HCT116 (cell line): ENCODE measurements around the gene CKM. TPM values are rescaled to one million over a fixed set of nuclear protein-coding genes. Genes with fewer than 3 reads are reported as not detected.
"Not testable (repeated sequence)": the region's sequence is repeated elsewhere in the genome, so short reads cannot be mapped to it uniquely, and the experiment has no call there.

Experiments
- ATAC-seq: fragments of 200-7000 bp; cut with Tn5 transposase; 2 replicates; pipeline ENCODE4 v1.9.1; 2020; ENCODE audit warnings: mild to moderate bottlenecking, moderate library complexity
- BruUV-seq: library from RNA; stranded (reverse); fragments of 400-500 nt; replicated peaks from 2 replicates; lab custom pipeline; 2021; lab: Mats Ljungman, UMichigan
- CTCF ChIA-PET: fragments of 300-600 bp; sonication (Branson Sonifier 250); formaldehyde crosslinking; loops from one replicate; lab custom pipeline; 2021; ENCODE audit warnings: antibody characterized with exemption; lab: Charles Lee
- POLR2A ChIA-PET: fragments of 300-600, 350-600 bp; sonication (Branson Sonifier 250); formaldehyde crosslinking; loops from one replicate; lab custom pipeline; 2021; ENCODE audit warnings: antibody characterized with exemption; lab: Charles Lee
- RAD21 ChIA-PET, 2 experiments: fragments of 300-600 bp; sonication (Branson Sonifier 250); formaldehyde crosslinking; loops; one replicate each; lab custom pipeline; 2023; ENCODE audit warnings: low total read pairs in 2 of 2; ENCODE audit not compliant: uncharacterized antibody in 2 of 2, unreplicated experiment in 2 of 2, low non-redundant PET in 1 of 2; lab: Charles Lee
- DNase-seq: peaks from one replicate; pipeline ENCODE4 v3.0.0-alpha.2; 2010; ENCODE audit warnings: low read depth, low spot score
- H2AFZ ChIP-seq: fragments of 200-600 bp; shearing (Covaris generic), sonication (generic); 2 replicates; pipeline ENCODE4 v1.6.1; 2017; ENCODE audit warnings: low read depth, mixed run types, mixed read lengths, antibody characterized with exemption, low read length; ENCODE audit not compliant: poor library complexity, severe bottlenecking
- H3K27ac ChIP-seq: 2 replicates; pipeline ENCODE4 v1.5.1; 2012; ENCODE audit warnings: low read depth, low read length
- H3K27me3 ChIP-seq: fragments of 200-600 bp; sonication (generic); 2 replicates; pipeline ENCODE4 v1.6.1; 2016; ENCODE audit warnings: mixed run types, low read length, mixed read lengths; ENCODE audit not compliant: insufficient read depth
- H3K36me3 ChIP-seq, 2 experiments: fragments of 200-500 bp in 1 of 2; fragments of 200-600 bp in 1 of 2; sonication (Bioruptor generic) in 1 of 2; sonication (generic) in 1 of 2; 2 replicates each; pipeline versions ENCODE4 v1.5.1 to v1.6.1; 2014 to 2016; ENCODE audit warnings: low read length in 2 of 2, inconsistent platforms in 1 of 2, mixed read lengths in 1 of 2, mixed run types in 1 of 2; ENCODE audit not compliant: insufficient read depth in 2 of 2, control insufficient read depth in 1 of 2
- H3K4me1 ChIP-seq, 2 experiments: fragments of 200-600 bp in 1 of 2; sonication (generic) in 1 of 2; 2 replicates each; pipeline versions ENCODE4 v1.5.1 to v1.6.1; 2012 to 2017; ENCODE audit warnings: low read length in 2 of 2, inconsistent platforms in 1 of 2, mild to moderate bottlenecking in 1 of 2, mixed read lengths in 1 of 2, mixed run types in 1 of 2, moderate library complexity in 1 of 2; ENCODE audit not compliant: insufficient read depth in 2 of 2, control insufficient read depth in 1 of 2
- H3K4me2 ChIP-seq: fragments of 200-600 bp; sonication (generic); 2 replicates; pipeline ENCODE4 v1.6.1; 2017; ENCODE audit warnings: mixed run types, low read length, mixed read lengths
- H3K4me3 ChIP-seq, 2 experiments: fragments of 200-600 bp in 1 of 2; sonication (generic) in 1 of 2; replicated peaks in 1 of 2; 2 replicates each; pipeline ENCODE4 v1.5.1; 2011 to 2016; ENCODE audit warnings: low read length in 2 of 2, control low read depth in 1 of 2, low read depth in 1 of 2, mild to moderate bottlenecking in 1 of 2, mixed read lengths in 1 of 2, mixed run types in 1 of 2
- H3K79me2 ChIP-seq: fragments of 200-600 bp; sonication (generic); 2 replicates; pipeline ENCODE4 v1.6.1; 2017; ENCODE audit warnings: mild to moderate bottlenecking, mixed run types, low read length, moderate library complexity, mixed read lengths; ENCODE audit not compliant: insufficient read depth
- H3K9ac ChIP-seq: fragments of 200-600 bp; sonication (generic); 2 replicates; pipeline ENCODE4 v1.6.1; 2016; ENCODE audit warnings: low read length, mixed read lengths
- H3K9me2 ChIP-seq: fragments of 200-600 bp; sonication (generic), shearing (Covaris generic); 2 replicates; pipeline ENCODE4 v1.6.1; 2017; ENCODE audit warnings: mixed run types, mild to moderate bottlenecking, moderate library complexity; ENCODE audit not compliant: insufficient read depth
- H3K9me3 ChIP-seq, 2 experiments: fragments of 200-500 bp in 1 of 2; fragments of 200-600 bp in 1 of 2; sonication (Bioruptor generic) in 1 of 2; sonication (generic) in 1 of 2; 2 replicates each; pipeline ENCODE4 v1.6.1; 2014 to 2017; ENCODE audit warnings: low read length in 2 of 2, mixed read lengths in 2 of 2, inconsistent platforms in 1 of 2, low read depth in 1 of 2, mild to moderate bottlenecking in 1 of 2, mixed run types in 1 of 2, moderate library complexity in 1 of 2; ENCODE audit not compliant: control insufficient read depth in 1 of 2, insufficient read depth in 1 of 2
- H4K20me1 ChIP-seq: fragments of 200-600 bp; sonication (generic), shearing (Covaris generic); 2 replicates; pipeline ENCODE4 v1.6.1; 2017; ENCODE audit warnings: mixed run types, mild to moderate bottlenecking, moderate library complexity; ENCODE audit not compliant: insufficient read depth
- CEBPB ChIP-seq: IDR thresholded peaks from 2 replicates; pipeline ENCODE4 v1.6.1; 2012; ENCODE audit warnings: low read depth
- EGR1 ChIP-seq: IDR thresholded peaks from 2 replicates; pipeline ENCODE4 v1.6.1; 2012; ENCODE audit warnings: low read depth
- ELF1 ChIP-seq: IDR thresholded peaks from 2 replicates; pipeline ENCODE4 v1.6.1; 2012; ENCODE audit warnings: low read depth, borderline replicate concordance
- EZH2 ChIP-seq: fragments of 200-600 bp; sonication (generic); IDR thresholded peaks from 2 replicates; pipeline ENCODE4 v1.6.1; 2017; ENCODE audit warnings: antibody characterized with exemption, mixed run types
- JUND ChIP-seq: IDR thresholded peaks from 2 replicates; pipeline ENCODE4 v1.6.1; 2012
- POLR2A ChIP-seq: IDR thresholded peaks from 2 replicates; pipeline ENCODE4 v1.7.0; 2011; ENCODE audit warnings: borderline replicate concordance; ENCODE audit not compliant: insufficient read depth, insufficient read length; ENCODE audit errors: extremely low read depth
- RAD21 ChIP-seq: IDR thresholded peaks from 2 replicates; pipeline ENCODE4 v1.6.1; 2012; ENCODE audit warnings: low read depth, mild to moderate bottlenecking
- SRF ChIP-seq: IDR thresholded peaks from 2 replicates; pipeline ENCODE4 v1.6.1; 2012; ENCODE audit warnings: low read depth
- YY1 ChIP-seq: IDR thresholded peaks from 2 replicates; pipeline ENCODE4 v1.6.1; 2011; ENCODE audit warnings: low read length, low read depth, moderate library complexity, mild to moderate bottlenecking; ENCODE audit not compliant: insufficient replicate concordance; ENCODE audit errors: extremely low read depth
- intact Hi-C: fragments of 100-400 bp; cut with micrococcal nuclease; formaldehyde crosslinking; loops from 2 replicates; pipeline ENCODE4 v1.10.0; 2022
- total RNA-seq: library from RNA; stranded (reverse); gene quantifications from one replicate; pipeline ENCODE4 v1.2.1, GENCODE V29; 2021; ENCODE audit not compliant: unreplicated experiment
- TF ChIP-seq, protein P1 (sequence below): IDR thresholded peaks from 2 replicates; pipeline ENCODE4 v1.6.1; 2012
- TF ChIP-seq, protein P2 (sequence below), 3 experiments: fragments of 200-600 bp in 1 of 3; sonication (generic) in 1 of 3; IDR thresholded peaks in 2 of 3; conservative IDR thresholded peaks in 1 of 3; 2 replicates each; pipeline ENCODE4 v1.5.1; 2012 to 2017; ENCODE audit warnings: low read depth in 2 of 3, low read length in 2 of 3, antibody characterized with exemption in 1 of 3, borderline replicate concordance in 1 of 3, control low read depth in 1 of 3, mild to moderate bottlenecking in 1 of 3, mixed read lengths in 1 of 3, mixed run types in 1 of 3, moderate library complexity in 1 of 3; ENCODE audit not compliant: insufficient read depth in 1 of 3
- TF ChIP-seq, protein P3 (sequence below): IDR thresholded peaks from 2 replicates; pipeline ENCODE4 v1.6.1; 2012

CKM gene
- total RNA-seq, 1 experiment from 2014 or later = not detected

DNA sequence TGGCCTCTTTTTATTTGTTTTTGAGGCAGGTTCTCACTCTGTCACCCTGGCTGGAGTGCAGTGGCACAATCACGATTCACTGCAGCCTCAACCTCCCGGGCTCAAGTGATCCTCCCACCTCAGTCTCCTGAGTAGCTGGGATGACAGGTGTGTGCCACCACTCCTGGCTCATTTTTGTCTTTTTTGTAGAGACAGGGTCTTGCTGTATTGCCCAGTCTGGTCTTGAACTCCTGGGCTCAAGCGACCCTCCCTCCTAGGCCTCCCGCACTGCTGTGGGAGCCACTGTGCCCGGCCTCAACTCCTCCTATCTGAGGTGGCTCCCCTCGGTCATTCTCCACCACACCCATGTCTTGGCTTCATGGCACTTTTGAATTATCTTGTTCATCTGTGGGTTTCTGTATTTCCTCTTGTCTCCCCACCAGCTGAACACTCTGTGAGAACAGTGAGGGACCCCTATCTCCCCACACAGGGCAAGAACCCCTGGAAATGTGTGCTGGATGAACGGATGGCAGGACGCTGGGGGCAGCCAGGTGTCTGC lies 7.9 kb downstream of the CKM start:
- Histone ChIP-seq H3K27me3 (no peaks in the 10 kb centered on the region), H3K9me3 (no peaks in the 10 kb centered on the region), H3K79me2 (no peaks in the 10 kb centered on the region), H3K4me2 (no peak overlapping the region), H3K4me1 (no peaks in the 10 kb centered on the region), H2AFZ (no peak overlapping the region), H3K4me3 (no peak overlapping the region), H3K36me3 (no peaks in the 10 kb centered on the region), H4K20me1 (no peaks in the 10 kb centered on the region), H3K27ac (no peak overlapping the region), H3K9ac (no peak overlapping the region), H3K9me2 (no peaks in the 10 kb centered on the region)
- RAD21 ChIA-PET = no interaction called here
- BruUV-seq = no TSS peak
- DNase-seq (no peak), ATAC-seq (no peak)
- TF ChIP-seq SRF (no peak), POLR2A (no peak), CEBPB (no peak), EZH2 (no peak), EGR1 (no peak), ELF1 (no peak), JUND (no peak), YY1 (no peak), RAD21 (no peak)
- TF ChIP-seq, protein P1, sequence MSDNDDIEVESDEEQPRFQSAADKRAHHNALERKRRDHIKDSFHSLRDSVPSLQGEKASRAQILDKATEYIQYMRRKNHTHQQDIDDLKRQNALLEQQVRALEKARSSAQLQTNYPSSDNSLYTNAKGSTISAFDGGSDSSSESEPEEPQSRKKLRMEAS = no peak
- TF ChIP-seq, protein P2, sequence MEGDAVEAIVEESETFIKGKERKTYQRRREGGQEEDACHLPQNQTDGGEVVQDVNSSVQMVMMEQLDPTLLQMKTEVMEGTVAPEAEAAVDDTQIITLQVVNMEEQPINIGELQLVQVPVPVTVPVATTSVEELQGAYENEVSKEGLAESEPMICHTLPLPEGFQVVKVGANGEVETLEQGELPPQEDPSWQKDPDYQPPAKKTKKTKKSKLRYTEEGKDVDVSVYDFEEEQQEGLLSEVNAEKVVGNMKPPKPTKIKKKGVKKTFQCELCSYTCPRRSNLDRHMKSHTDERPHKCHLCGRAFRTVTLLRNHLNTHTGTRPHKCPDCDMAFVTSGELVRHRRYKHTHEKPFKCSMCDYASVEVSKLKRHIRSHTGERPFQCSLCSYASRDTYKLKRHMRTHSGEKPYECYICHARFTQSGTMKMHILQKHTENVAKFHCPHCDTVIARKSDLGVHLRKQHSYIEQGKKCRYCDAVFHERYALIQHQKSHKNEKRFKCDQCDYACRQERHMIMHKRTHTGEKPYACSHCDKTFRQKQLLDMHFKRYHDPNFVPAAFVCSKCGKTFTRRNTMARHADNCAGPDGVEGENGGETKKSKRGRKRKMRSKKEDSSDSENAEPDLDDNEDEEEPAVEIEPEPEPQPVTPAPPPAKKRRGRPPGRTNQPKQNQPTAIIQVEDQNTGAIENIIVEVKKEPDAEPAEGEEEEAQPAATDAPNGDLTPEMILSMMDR (IDR thresholded peaks at IDR 0.05 in 2 of 3, conservative IDR thresholded peaks at IDR 0.05 in 1 of 3; ENCODE audit: borderline replicate concordance in 1 of 3, insufficient read depth in 1 of 3, low read depth in 2 of 3, low read length in 2 of 3) = no peak
- TF ChIP-seq, protein P3, sequence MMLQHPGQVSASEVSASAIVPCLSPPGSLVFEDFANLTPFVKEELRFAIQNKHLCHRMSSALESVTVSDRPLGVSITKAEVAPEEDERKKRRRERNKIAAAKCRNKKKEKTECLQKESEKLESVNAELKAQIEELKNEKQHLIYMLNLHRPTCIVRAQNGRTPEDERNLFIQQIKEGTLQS = no peak
- intact Hi-C loops = no loop called here
- CTCF ChIA-PET = interaction anchor here (1.2 kb wide), 1 partner anchor 11 kb away, joined by 3 read pairs; no protein-coding TSS in a partner anchor
- POLR2A ChIA-PET = no interaction called here

DNA sequence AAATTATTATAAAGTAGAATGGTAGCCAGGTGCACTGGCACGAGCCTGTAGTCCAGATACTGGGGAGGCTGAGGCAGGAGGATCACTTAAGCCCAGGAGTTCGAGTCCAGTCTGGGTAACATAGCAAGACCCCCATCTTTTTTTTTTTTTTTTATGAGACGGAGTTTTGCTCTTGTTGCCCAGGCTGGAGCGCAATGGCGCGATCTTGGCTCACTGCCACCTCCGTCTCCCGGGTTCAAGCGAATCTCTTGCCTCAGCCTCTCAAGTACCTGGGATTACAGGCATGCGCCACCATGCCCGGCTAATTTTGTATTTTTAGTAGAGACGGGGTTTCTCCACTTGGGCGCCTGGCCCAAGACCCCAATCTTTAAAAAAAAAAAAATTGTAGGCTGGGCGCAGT lies 10.4 kb downstream of the CKM start:
- H3K27ac ChIP-seq, H3K9me2 ChIP-seq, intact Hi-C loops, POLR2A ChIA-PET, H4K20me1 ChIP-seq, H3K4me2 ChIP-seq, DNase-seq, H3K9me3 ChIP-seq, RAD21 ChIA-PET, H2AFZ ChIP-seq, H3K36me3 ChIP-seq, BruUV-seq, ATAC-seq, H3K9ac ChIP-seq, H3K27me3 ChIP-seq, H3K4me3 ChIP-seq, H3K79me2 ChIP-seq: not testable (repeated sequence)
- H3K4me1 ChIP-seq = peaks cover 10 to 12% of the 10 kb centered on the region in 2 experiments
- CTCF ChIA-PET = interaction anchor here (0.6 kb wide), 1 partner anchor 278 kb away, joined by 3 read pairs; no protein-coding TSS in a partner anchor
